Lower lobe of right lung (tissue), 2 donors: ENCODE data around the gene MX2. TPM values are rescaled to one million over a fixed set of nuclear protein-coding genes. Genes with fewer than 3 reads are reported as not detected.

Experiments used
- ATAC-seq, 2 donors: fragments of 200-7000 bp; cut with Tn5 transposase; one replicate each; pipeline ENCODE4 v1.9.1; 2020 to 2022; ENCODE audit warnings: mild to moderate bottlenecking in 2 of 2, moderate library complexity in 2 of 2
- DNase-seq: peaks from one replicate; pipeline ENCODE4 v3.0.0-alpha.2; 2020
- H3K27ac ChIP-seq: fragments of 200-600 bp; one replicate; pipeline ENCODE4 v1.8.0; 2022
- H3K27me3 ChIP-seq: fragments of 200-600 bp; one replicate; pipeline ENCODE4 v1.8.0; 2022; ENCODE audit warnings: low read depth
- H3K36me3 ChIP-seq: fragments of 200-600 bp; one replicate; pipeline ENCODE4 v1.8.0; 2022; ENCODE audit warnings: mild to moderate bottlenecking
- H3K4me1 ChIP-seq: fragments of 200-600 bp; one replicate; pipeline ENCODE4 v1.8.0; 2022
- H3K4me3 ChIP-seq: fragments of 200-600 bp; one replicate; pipeline ENCODE4 v1.8.0; 2022; ENCODE audit warnings: mild to moderate bottlenecking
- H3K9me3 ChIP-seq: fragments of 200-600 bp; one replicate; pipeline ENCODE4 v1.8.0; 2022
- CTCF ChIP-seq: fragments of 200-600 bp; IDR thresholded peaks from one replicate; pipeline ENCODE4 v1.8.0; 2022; ENCODE audit warnings: antibody characterized with exemption, mild to moderate bottlenecking
- intact Hi-C: fragments of 100-400 bp; cut with DNase I; formaldehyde crosslinking; loops from one replicate; pipeline ENCODE4 v1.11.0; 2022
- total RNA-seq: library from RNA; stranded (reverse); fragmentation: NEBNext Ultra II Directional; extraction: Animal tissue kit (Norgen Biotek cat#: 25700); gene quantifications from one replicate; pipeline ENCODE4 v1.2.1, GENCODE V29; 2021
- donor health status: DM: no; HTN: yes; CAD: no; lungs with severe emphysema.

Gene MX2
- total RNA-seq, 1 donor from 2014 or later, result 35.5 TPM

- peaks cover 5% of the 10 kb centered on the region for H3K9me3 ChIP-seq
- DNase-seq, result no peak
- ATAC-seq, result no peak
- H3K36me3 ChIP-seq, result peaks cover 86% of the 10 kb centered on the region
- H3K4me3 ChIP-seq, result no peak overlapping the region
- H3K27ac ChIP-seq, result no peak overlapping the region
- H3K4me1 ChIP-seq, result peaks cover 8% of the 10 kb centered on the region
- TF ChIP-seq CTCF, result no peak
- H3K27me3 ChIP-seq, result no peaks in the 10 kb centered on the region
- intact Hi-C loops, result no loop called here
Observed at GRCh38 chr21:41431788-41432548, 70.1 kb downstream of the MX2 start.

- intact Hi-C loops, result no loop called here
- TF ChIP-seq CTCF, result no peak
- DNase-seq, result no peak
- Histone ChIP-seq H3K27me3 (no peaks in the 10 kb centered on the region), H3K36me3 (peaks cover 94% of the 10 kb centered on the region), H3K27ac (no peak overlapping the region), H3K4me3 (no peak overlapping the region), H3K9me3 (peaks cover 5% of the 10 kb centered on the region), H3K4me1 (no peaks in the 10 kb centered on the region)
- peak in 1 of 2 donors; percentile 22 for ATAC-seq
Observed at GRCh38 chr21:41432562-41433460, 71.0 kb downstream of the MX2 start.

GRCh38 chr21:41433566-41433965 is 71.7 kb downstream of the MX2 start:
- H3K27ac ChIP-seq, result no peak overlapping the region
- TF ChIP-seq CTCF, result no peak
- peaks cover 94% of the 10 kb centered on the region for H3K36me3 ChIP-seq
- H3K9me3 ChIP-seq, result peaks cover 5% of the 10 kb centered on the region
- no peaks in the 10 kb centered on the region for H3K4me1 ChIP-seq
- H3K27me3 ChIP-seq, result no peaks in the 10 kb centered on the region
- no peak for DNase-seq
- intact Hi-C loops, result no loop called here
- ATAC-seq, result peak in 1 of 2 donors; percentile 73
- no peak overlapping the region for H3K4me3 ChIP-seq

GRCh38 chr21:41435706-41436105 is 73.9 kb downstream of the MX2 start:
- H3K27ac ChIP-seq, result no peak overlapping the region
- peaks cover 94% of the 10 kb centered on the region for H3K36me3 ChIP-seq
- H3K27me3 ChIP-seq, result no peaks in the 10 kb centered on the region
- TF ChIP-seq CTCF, result no peak
- ATAC-seq, result no peak
- no peak overlapping the region for H3K4me3 ChIP-seq
- no peak for DNase-seq
- peaks cover 5% of the 10 kb centered on the region for H3K9me3 ChIP-seq
- intact Hi-C loops, result no loop called here
- no peaks in the 10 kb centered on the region for H3K4me1 ChIP-seq

GRCh38 chr21:41437729-41438128 is 75.9 kb downstream of the MX2 start:
- H3K9me3 ChIP-seq, result peaks cover 5% of the 10 kb centered on the region
- H3K4me3 ChIP-seq, result no peak overlapping the region
- no peaks in the 10 kb centered on the region for H3K27me3 ChIP-seq
- intact Hi-C loops, result no loop called here
- H3K4me1 ChIP-seq, result no peaks in the 10 kb centered on the region
- TF ChIP-seq CTCF, result no peak
- peaks cover 96% of the 10 kb centered on the region for H3K36me3 ChIP-seq
- no peak for ATAC-seq
- no peak overlapping the region for H3K27ac ChIP-seq
- DNase-seq, result no peak
